Measurements from ENCODE around the gene CERK.

CERK gene

GRCh38 chr22:46662226-46662625 is 75.8 kb downstream of the CERK start:
- DNase-seq (ENCODE audit: low read depth in 2 of 2) = no peak

GRCh38 chr22:46661221-46661851 is 76.7 kb downstream of the CERK start:
- no peak for DNase-seq (ENCODE audit: low read depth in 2 of 2)

- DNase-seq (ENCODE audit: low read depth in 2 of 2) = no peak
Observed at GRCh38 chr22:46660604-46661201, 77.3 kb downstream of the CERK start.

GRCh38 chr22:46659791-46660186 is 78.3 kb downstream of the CERK start:
- DNase-seq (ENCODE audit: low read depth in 2 of 2) = no peak

GRCh38 chr22:46659059-46659790 is 78.8 kb downstream of the CERK start:
- DNase-seq (ENCODE audit: low read depth in 2 of 2) = no peak

GRCh38 chr22:46657996-46658947 is 79.8 kb downstream of the CERK start:
- no peak for DNase-seq (ENCODE audit: low read depth in 2 of 2)

GRCh38 chr22:46657655-46657953 is 80.4 kb downstream of the CERK start:
- no peak for DNase-seq (ENCODE audit: low read depth in 2 of 2)

GRCh38 chr22:46656856-46657654 is 81.0 kb downstream of the CERK start:
- no peak for DNase-seq (ENCODE audit: low read depth in 2 of 2)

- no peak for DNase-seq (ENCODE audit: low read depth in 2 of 2)
Observed at GRCh38 chr22:46655861-46656608, 82.0 kb downstream of the CERK start.

- no peak for DNase-seq (ENCODE audit: low read depth in 2 of 2)
Observed at GRCh38 chr22:46654927-46655595, 83.0 kb downstream of the CERK start.

GRCh38 chr22:46654426-46654825 is 83.6 kb downstream of the CERK start:
- DNase-seq (ENCODE audit: low read depth in 2 of 2) = no peak

- no peak for DNase-seq (ENCODE audit: low read depth in 2 of 2)
Observed at GRCh38 chr22:46653596-46653995, 84.5 kb downstream of the CERK start.

GRCh38 chr22:46652847-46653331 is 85.2 kb downstream of the CERK start:
- DNase-seq (ENCODE audit: low read depth in 2 of 2) = no peak

- no peak for DNase-seq (ENCODE audit: low read depth in 2 of 2)
Observed at GRCh38 chr22:46652081-46652846, 85.8 kb downstream of the CERK start.

- no peak for DNase-seq (ENCODE audit: low read depth in 2 of 2)
Observed at GRCh38 chr22:46651316-46651715, 86.7 kb downstream of the CERK start.

GRCh38 chr22:46650078-46650810 is 87.8 kb downstream of the CERK start:
- no peak for DNase-seq (ENCODE audit: low read depth in 2 of 2)

GRCh38 chr22:46649141-46650077 is 88.6 kb downstream of the CERK start:
- DNase-seq (ENCODE audit: low read depth in 2 of 2) = no peak

All from fibroblast of skin of left biceps (primary cell).